Lung (tissue), 12 donors: Measurements from ENCODE around the gene TMC8. TPM values are rescaled to one million over a fixed set of nuclear protein-coding genes. Genes with fewer than 3 reads are reported as not detected.

ENCODE experiments used
- ATAC-seq: fragments of 200-7000 bp; cut with Tn5 transposase; one replicate; pipeline ENCODE4 v1.9.1; 2020; ENCODE audit warnings: moderate number of reproducible peaks; ENCODE audit not compliant: insufficient read depth, low FRiP score
- DNase-seq, 3 donors: peaks; one replicate each; pipeline ENCODE4 v3.0.0-alpha.2; 2013 to 2017
- H3K27ac ChIP-seq, 2 donors: one replicate each; pipeline ENCODE4 v1.5.1; 2013; ENCODE audit warnings: mild to moderate bottlenecking in 2 of 2, moderate library complexity in 2 of 2, control low read depth in 1 of 2, inconsistent platforms in 1 of 2, low read depth in 1 of 2, low read length in 1 of 2
- H3K27me3 ChIP-seq, 3 donors: one replicate each; pipeline ENCODE4 v1.5.1; 2013; ENCODE audit warnings: low read length in 2 of 3; ENCODE audit not compliant: control insufficient read depth in 3 of 3, insufficient read depth in 3 of 3
- H3K36me3 ChIP-seq, 4 donors: one replicate each; pipeline ENCODE4 v1.5.1; 2013; ENCODE audit warnings: low read length in 4 of 4, mild to moderate bottlenecking in 1 of 4, moderate library complexity in 1 of 4; ENCODE audit not compliant: control insufficient read depth in 4 of 4, insufficient read depth in 4 of 4
- H3K4me1 ChIP-seq, 5 donors: one replicate each; pipeline ENCODE4 v1.5.1; 2013; ENCODE audit warnings: low read length in 5 of 5, mild to moderate bottlenecking in 2 of 5, moderate library complexity in 1 of 5; ENCODE audit not compliant: control insufficient read depth in 5 of 5, insufficient read depth in 5 of 5
- H3K4me3 ChIP-seq: one replicate; pipeline ENCODE4 v1.5.1; 2013; ENCODE audit warnings: mild to moderate bottlenecking, control low read depth, moderate library complexity
- H3K9ac ChIP-seq, 2 donors: one replicate each; pipeline ENCODE4 v1.5.1; 2013; ENCODE audit warnings: low read length in 2 of 2, control low read depth in 1 of 2; ENCODE audit not compliant: insufficient read depth in 1 of 2
- H3K9me3 ChIP-seq, 4 donors: one replicate each; pipeline ENCODE4 v1.5.1; 2013; ENCODE audit warnings: low read length in 3 of 4, mild to moderate bottlenecking in 1 of 4, moderate library complexity in 1 of 4; ENCODE audit not compliant: control insufficient read depth in 4 of 4, insufficient read depth in 3 of 4
- CTCF ChIP-seq: IDR thresholded peaks from 2 replicates; pipeline ENCODE4 v1.5.1; 2012; ENCODE audit warnings: mild to moderate bottlenecking; ENCODE audit errors: control extremely low read depth, extremely low read depth
- WGBS, 2 donors: extraction: QIAGEN DNeasy Blood & Tissue Kit; methylation state at CpG; one replicate each; pipeline ENCODE4 v1.1.7; 2013; 5-methylcytosine and 5-hydroxymethylcytosine counted together
- polyA plus RNA-seq, 2 donors: library from polyadenylated mRNA; stranded (reverse); fragments of 200-250 nt; gene quantifications; one replicate each; pipeline ENCODE4 v1.2.1, GENCODE V29; 2013
- total RNA-seq, 2 donors: library from RNA; depleted of rRNA in 1 of 2; stranded (reverse); fragments of >200 nt in 1 of 2; gene quantifications; one replicate each; pipeline ENCODE4 v1.2.1, GENCODE V29; 2014 to 2021
- donor health status: control.
- donor health status: control.
- donor health status: Bipolar disorder and iron deficiency.
- donor health status: healthy.
- donor health status: DM: yes; HTN: yes; CAD: no.

Gene TMC8
- total and polyA plus RNA-seq, 4 donors: 15.5 to 28.1 (median 18.5) TPM

GRCh38 chr17:78130090-78130436 is 508 bp upstream of the TMC8 start:
- DNase-seq (no peak), ATAC-seq (no peak)
- Histone ChIP-seq H3K36me3 (peaks cover 0 to 13% (median 0%) of the 10 kb centered on the region in 4 donors), H3K4me3 (no peak overlapping the region), H3K4me1 (peaks cover 3 to 52% (median 27%) of the 10 kb centered on the region in 5 donors), H3K27ac (peak overlapping the region in 1 of 2 donors; percentile 78), H3K9ac (no peak overlapping the region), H3K27me3 (peaks cover 0 to 3% (median 0%) of the 10 kb centered on the region in 3 donors), H3K9me3 (no peaks in the 10 kb centered on the region)
- no peak for TF ChIP-seq CTCF
- WGBS, 2 donors: 8 to 31% methylated on average over 5 of the region's 5 CpGs

- DNase-seq: no peak
- 23 to 39% methylated on average over 55 to 74 of the region's 74 CpGs for WGBS, 2 donors
- H3K4me3 ChIP-seq: peak overlapping the region; percentile 1
Observed at GRCh38 chr17:78131172-78132083, 857 bp downstream of the TMC8 start.

GRCh38 chr17:78132084-78132676 is 1.6 kb downstream of the TMC8 start:
- TF ChIP-seq CTCF: no peak
- Histone ChIP-seq H3K27ac (peak overlapping the region in 1 of 2 donors; percentile 55), H3K9ac (peak overlapping the region in 1 of 2 donors; percentile 11), H3K36me3 (peaks cover 0 to 2% (median 0%) of the 10 kb centered on the region in 4 donors), H3K4me1 (peaks cover 0 to 33% (median 16%) of the 10 kb centered on the region in 5 donors), H3K9me3 (no peaks in the 10 kb centered on the region), H3K4me3 (peak overlapping the region; percentile 1), H3K27me3 (peaks cover 0 to 3% (median 0%) of the 10 kb centered on the region in 3 donors)
- WGBS, 2 donors: 12 to 24% methylated on average over 36 to 38 of the region's 38 CpGs
- DNase-seq (peak; percentile 59 to 81 (median 80)), ATAC-seq (no peak)

More at GRCh38 chr17:78131172-78132083, 857 bp downstream of the TMC8 start:
- Histone ChIP-seq H3K4me1 (peaks cover 0 to 40% (median 20%) of the 10 kb centered on the region in 5 donors), H3K36me3 (peaks cover 0 to 2% (median 0%) of the 10 kb centered on the region in 4 donors), H3K27me3 (peaks cover 0 to 3% (median 0%) of the 10 kb centered on the region in 3 donors), H3K9ac (no peak overlapping the region), H3K9me3 (no peaks in the 10 kb centered on the region), H3K27ac (peak overlapping the region in 1 of 2 donors; percentile 78)
- ATAC-seq: no peak
- no peak for TF ChIP-seq CTCF
